Testis (tissue), 2 donors: ENCODE measurements around the gene PDE4B.

Source experiments
- CTCF ChIP-seq, 3 experiments: fragments of 450-650 bp in 2 of 3; fragments of 200-600 bp in 1 of 3; sonication (generic) in 1 of 3; IDR thresholded peaks; one replicate each; pipeline ENCODE4 v1.5.1; 2016 to 2019; ENCODE audit warnings: antibody characterized with exemption in 3 of 3, mild to moderate bottlenecking in 2 of 3, moderate library complexity in 1 of 3
- POLR2A ChIP-seq: fragments of 450-650 bp; IDR thresholded peaks from one replicate; pipeline ENCODE4 v1.6.1; 2017; ENCODE audit warnings: antibody characterized with exemption, mild to moderate bottlenecking, moderate library complexity

GRCh38 chr1:66211521-66211920 is 418.8 kb downstream of the PDE4B start:
- TF ChIP-seq CTCF (IDR thresholded peaks at IDR 0.05) (no peak), POLR2A (no peak)
